Stimulated activated CD4-positive, alpha-beta T cell treated with anti-CD3 and anti-CD28 coated beads, TNF-alpha, amount 100 ng/mL, for 4 hours (primary cell): Measurements from ENCODE around the gene NDFIP1.
"Not testable (repeated sequence)": the region's sequence is repeated elsewhere in the genome, so short reads cannot be mapped to it uniquely, and the experiment has no call there.

ENCODE experiments used
- DNase-seq, 3 experiments: peaks; one replicate each; pipeline ENCODE4 v3.0.0-alpha.2; 2020; ENCODE audit warnings: low read depth in 3 of 3

The NDFIP1 gene

DNA sequence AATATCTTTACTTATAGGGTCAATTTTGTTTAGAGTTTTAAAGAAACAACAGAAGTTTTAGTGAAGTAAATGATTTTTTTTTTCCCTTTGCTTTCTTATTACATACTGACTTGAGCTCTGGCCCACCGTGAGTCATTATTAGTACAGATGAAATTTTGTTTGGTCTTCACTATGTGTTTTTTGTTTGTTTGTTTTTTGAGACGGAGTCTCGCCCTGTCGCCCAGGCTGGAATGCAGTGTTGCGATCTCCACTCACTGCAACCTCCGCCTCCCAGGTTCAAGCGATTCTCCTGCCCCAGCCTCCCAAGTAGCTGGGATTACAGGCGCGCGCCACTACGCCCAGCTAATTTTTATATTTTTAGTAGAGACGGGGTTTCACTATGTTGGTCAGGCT is 45.9 kb downstream of the NDFIP1 start:
- not testable (repeated sequence) for DNase-seq

- DNase-seq, result no peak
Observed at GRCh38 chr5:142156839-142157463, 48.4 kb downstream of the NDFIP1 start.

- DNase-seq, result no peak
Observed at GRCh38 chr5:142159354-142159753, 50.8 kb downstream of the NDFIP1 start.

DNA sequence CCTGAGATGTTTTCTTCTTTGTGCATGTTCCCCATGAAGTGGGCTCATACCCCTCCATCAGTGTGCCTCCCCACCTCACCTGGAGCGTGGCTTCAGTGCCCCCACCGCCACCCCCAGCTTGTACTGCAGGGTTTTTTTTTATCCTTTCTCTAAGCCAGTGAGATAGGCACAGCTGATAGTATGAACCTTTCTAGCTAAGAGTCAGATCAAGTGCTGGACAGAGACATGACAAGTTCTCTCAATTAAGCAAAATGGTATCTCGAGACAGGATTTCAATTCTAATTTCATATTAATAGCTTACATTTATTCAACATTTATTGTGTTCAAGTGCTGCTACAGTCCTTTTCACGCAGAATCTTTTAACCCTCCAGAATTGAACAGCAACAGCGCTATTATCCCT is 55.7 kb downstream of the NDFIP1 start:
- DNase-seq, result no peak

DNA sequence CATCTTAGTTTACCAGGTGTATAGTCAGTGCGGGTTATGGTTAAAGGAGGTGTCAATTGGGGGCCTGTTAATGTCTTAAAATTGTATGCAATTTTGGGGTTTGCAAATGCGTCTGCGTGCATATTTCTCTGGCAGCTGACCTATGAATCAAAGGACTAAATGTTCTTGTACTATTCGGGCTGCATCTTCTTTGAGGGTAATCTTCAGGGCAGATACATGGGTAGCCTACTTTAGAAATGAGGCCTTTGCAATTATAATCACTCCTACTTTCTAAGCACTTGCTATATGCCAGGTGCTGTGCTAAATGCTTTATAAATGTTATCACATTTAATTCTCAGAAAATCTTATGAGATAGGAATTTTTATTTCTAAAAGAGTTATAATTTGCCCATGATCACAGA is 58.2 kb downstream of the NDFIP1 start:
- DNase-seq, result no peak

DNA sequence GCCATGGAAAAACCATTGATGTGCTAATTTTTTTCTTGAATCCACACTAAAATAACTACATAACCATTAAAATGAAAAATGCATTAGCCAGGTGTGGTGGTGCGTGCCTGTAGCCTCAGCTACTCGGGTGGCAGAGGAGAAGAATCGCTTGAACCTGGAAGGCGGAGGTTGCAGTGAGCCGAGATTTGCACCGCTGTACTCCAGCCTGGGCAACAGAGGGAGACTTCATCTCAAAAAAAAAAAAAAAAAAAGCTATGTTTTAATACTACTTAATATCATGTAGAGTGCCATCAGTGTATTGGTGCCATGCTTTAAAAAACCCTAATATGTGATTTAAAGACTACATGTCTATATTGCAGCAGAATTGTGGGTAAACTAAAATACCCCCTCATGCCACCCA is 58.9 kb downstream of the NDFIP1 start:
- no peak for DNase-seq

DNA sequence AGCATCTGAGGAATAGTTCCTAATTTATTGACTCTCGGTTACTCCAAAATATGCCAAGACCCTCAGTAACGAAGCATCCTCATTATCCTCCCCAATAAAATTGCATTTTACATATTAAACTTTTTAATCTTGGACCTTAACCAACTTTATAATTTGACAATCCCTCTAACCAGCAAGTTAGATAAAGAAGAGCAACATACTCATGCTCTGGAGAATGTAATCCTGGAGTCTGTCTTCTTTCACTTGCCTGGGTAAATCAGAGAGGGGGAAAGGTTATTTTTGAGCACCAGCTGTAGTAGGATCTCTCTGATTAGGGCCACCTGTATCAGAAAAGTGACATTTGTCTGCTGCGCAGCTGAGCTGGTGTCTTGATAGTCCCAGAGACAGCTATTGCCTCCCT is 59.8 kb downstream of the NDFIP1 start:
- DNase-seq, result no peak

DNA sequence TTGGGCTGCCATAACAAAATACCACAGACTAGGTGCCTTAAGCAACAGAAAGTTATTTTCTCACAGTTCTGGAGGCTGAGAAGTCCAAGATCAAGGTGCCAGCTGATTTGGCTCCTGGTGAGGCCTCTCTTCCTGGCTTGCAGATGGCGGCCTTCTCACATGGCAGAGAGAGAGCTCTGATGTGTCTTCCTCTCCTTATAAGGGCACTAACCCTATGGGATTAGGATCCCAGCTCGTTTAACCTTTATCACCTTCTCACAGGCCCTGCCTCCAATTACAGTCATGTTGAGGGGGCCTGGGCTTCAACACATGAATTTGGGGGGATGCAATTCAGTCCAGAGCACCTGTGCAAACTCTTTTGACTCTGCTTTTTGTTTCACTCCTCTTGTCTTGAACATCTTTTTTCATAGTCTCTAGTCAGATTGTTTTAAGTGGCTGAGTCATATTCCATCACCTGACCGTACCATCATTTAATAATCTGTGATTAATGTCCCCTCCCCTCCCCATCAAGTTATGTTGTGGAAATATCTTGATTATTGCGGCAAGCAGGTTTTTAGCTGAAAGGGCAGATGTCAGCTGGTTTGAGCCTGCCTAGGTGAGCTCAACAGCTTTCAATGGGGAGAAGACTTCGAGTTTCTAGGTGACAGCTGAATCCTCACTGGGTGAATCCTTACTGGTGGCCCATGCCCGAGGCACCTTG is 61.8 kb downstream of the NDFIP1 start:
- DNase-seq, result no peak

GRCh38 chr5:142171270-142171669 is 62.7 kb downstream of the NDFIP1 start:
- DNase-seq, result no peak

GRCh38 chr5:142175039-142175438 is 66.5 kb downstream of the NDFIP1 start:
- DNase-seq, result no peak

- no peak for DNase-seq
Observed at GRCh38 chr5:142175461-142176142, 67.0 kb downstream of the NDFIP1 start.

GRCh38 chr5:142176255-142176654 is 67.7 kb downstream of the NDFIP1 start:
- no peak for DNase-seq

GRCh38 chr5:142178651-142179050 is 70.1 kb downstream of the NDFIP1 start:
- DNase-seq, result no peak

DNA sequence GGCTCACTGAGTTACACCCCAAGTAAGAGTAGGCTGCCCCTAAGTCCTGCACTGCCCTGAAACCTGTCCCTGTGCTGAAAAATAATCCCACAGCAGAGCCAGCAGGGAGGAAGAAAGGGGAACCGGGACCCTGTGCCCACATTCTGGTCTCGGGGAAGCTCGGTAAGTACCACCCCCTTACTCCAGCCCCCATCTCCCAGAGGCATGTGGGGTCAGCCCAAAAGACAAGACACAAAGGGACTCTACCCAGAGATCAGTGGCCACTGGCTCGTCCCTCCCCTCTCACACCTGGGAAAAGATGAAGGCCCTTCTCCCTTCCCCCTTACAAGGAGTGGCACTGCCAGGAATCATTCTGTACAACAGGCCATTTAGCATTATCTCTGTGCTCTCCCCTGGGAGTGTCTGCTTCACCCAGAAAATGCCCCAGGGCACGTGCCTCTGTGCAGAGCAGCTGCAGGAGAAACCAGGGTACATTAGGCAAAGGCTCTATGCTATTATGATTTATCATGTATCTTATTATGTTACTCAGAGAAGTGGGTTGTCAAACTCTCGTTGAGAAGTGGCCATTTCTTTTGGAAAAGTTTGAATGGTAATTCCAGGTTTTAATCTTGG is 71.3 kb downstream of the NDFIP1 start:
- DNase-seq, result no peak

GRCh38 chr5:142181096-142181495 is 72.5 kb downstream of the NDFIP1 start:
- DNase-seq, result no peak

DNA sequence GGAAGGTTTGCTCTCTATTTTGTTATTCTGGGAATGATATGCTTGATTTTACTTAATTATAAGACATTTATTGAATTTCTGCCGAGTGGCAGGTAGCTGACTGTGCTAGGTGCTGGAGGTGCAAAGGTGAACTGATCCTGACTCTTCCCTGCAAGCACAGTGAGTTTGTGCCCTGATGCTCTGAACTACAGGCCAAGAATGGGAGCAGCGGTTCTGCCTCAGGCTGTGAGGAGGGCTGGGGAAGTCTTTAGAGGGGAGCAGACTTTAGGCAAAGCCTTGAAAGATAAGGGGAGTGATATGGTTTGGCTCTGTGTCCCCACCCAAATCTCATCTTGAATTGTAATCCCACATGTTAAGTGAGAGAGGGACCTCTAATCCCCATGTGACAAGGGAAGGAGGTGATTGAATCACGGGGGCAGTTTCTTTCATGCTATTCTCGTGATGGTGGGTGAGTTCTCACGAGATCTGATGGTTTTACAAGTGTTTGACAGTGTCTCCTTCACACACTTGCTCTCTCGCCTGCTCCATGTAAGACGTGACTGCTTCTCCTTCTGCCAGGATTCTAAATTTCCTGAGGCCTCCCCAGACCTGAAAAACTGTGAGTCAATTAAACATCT is 73.1 kb downstream of the NDFIP1 start:
- DNase-seq, result no peak

DNA sequence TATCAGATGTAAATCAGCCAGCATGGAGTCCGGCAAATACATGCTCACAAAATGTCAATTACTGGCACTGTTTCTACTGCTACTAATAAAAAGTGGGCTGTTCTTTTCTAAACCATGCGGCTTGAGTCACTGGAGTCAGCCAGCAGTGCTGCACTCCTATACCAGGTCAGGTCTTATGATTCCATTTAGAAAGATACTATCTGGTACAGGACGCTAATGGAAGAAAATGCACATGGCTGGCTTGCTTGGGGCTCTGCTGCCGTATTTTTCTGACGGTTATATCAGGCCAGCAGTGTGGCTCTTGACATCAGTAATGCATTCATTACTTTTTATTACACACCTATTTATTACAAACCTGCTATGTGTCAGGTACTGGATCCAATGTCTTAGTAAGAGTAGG is 74.3 kb downstream of the NDFIP1 start:
- DNase-seq, result no peak

DNA sequence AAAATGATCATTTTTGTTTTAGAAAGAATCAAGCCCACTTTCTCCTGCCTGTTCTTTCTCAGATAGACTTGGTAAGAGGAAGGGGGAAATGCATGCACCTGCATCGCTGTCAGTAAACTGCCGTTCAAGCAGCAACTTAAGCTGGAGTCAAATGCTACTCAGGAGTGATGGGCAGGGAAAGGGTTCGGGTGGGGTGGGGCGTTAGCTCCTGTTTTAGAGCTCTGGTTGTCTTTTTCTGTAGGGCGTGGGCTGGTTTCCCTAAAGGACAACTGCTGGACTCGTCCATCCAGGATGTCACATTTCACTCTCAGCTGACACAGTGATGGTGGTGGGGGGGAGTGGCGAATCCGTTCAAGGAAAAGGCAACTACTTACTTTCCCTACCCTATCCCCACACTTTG is 75.0 kb downstream of the NDFIP1 start:
- DNase-seq, result no peak

DNA sequence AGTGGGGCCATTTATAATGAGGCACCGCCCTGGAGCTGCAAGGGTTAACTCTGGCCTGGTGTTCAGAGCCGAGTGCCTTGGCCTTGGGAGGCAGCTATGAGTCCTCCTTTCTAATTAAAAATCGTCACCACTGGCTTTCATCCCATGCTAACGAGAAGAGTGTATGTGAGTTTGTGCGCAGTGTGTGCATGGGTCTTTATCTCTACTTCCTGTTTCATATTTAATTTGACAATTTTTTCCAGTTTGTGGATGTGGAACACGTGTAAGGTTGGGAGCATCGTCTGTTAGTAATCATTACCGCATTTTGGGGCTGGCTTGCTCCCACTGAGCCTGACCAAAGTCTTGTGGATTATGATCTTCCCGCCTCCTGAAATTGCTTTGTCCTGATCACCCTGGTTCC is 76.4 kb downstream of the NDFIP1 start:
- no peak for DNase-seq

GRCh38 chr5:142186514-142186856 is 77.9 kb downstream of the NDFIP1 start:
- DNase-seq, result no peak

DNA sequence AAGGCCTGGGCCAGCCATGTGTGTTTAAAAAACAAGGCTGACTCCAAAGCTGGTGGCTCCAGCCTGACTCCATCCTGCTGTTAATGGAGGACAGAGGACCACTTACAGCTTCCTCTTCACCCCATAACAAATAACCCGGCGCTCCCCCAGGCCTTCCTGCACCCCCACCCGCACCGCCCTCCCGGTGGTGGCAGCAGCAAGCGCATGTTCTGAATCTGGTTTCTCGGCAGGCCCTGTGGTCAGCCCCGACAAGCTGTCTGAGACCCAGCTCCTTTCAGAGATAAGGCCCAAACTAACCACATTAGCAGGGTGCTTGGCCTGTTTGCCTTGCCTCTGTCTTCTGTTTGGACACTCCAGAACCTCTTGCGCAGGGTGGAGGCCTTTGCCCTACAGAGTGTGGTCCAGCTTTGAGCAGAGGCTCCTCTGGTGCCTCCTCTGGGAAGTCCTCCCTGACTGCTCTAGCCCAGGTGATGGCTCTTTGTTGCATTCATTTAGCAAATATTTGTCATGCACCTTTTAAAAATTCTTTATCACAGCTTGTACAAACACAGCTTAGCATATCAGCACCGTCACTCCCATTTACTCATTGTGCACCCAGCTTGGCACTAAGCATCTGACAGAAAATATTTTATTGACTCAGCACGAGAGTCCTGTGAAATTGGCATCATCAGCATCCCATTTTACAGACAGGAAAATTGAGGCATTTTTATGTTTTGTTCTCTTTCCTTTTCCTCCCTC is 78.4 kb downstream of the NDFIP1 start:
- DNase-seq, result no peak

- DNase-seq, result not testable (repeated sequence)
Observed at GRCh38 chr5:142188691-142189090, 80.1 kb downstream of the NDFIP1 start.
